ENCODE data around the gene TATDN2.
A peak's percentile ranks its signal among the peaks of the same experiment; 100 is the strongest.

TATDN2 gene

DNA sequence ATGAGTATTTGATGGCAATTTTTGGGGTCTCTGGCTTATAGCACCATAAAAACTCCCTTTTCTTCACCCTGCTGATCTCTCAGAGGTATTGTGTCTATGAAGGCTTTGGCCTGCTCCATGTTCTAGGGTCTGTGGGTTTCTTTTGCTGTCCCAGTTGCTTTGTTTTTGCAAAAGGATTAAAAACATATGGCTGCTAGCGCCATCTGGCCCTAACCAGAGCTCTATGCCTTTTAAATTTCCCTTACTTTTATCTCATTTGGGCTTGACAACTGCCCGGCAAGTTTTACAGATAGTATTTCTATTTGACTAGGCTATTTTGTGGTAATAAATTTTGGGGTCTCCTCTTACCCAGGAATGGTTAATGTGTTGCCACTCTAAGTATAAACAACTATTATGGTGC lies 50.9 kb downstream of the TATDN2 start:
- peaks cover 54% of the 10 kb centered on the region for H3K36me3 ChIP-seq (ENCODE audit: low read depth)

DNA sequence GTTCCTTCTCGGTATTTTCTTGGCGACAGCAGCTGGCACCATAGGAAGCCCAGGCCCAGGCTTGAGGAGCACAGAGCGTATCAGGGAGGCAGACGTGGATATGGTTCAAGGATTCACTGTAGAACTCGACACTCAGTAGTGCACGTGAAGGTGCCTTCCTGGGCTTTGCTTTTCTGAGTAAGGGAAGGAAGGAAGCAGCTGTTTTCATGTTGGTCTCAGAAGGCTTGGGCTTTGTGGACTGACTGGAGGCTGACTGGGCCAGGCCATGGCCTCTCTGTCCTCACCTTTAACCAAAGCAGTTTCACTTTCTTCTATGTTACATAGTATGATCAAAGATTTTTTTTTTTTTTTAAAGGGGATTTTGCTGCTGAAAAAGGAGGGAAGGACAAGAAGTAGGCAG lies 51.4 kb downstream of the TATDN2 start:
- DNase-seq (ENCODE audit: low spot score) (no peak), ATAC-seq (ENCODE audit: low read depth) (no peak)
- Histone ChIP-seq H3K9me3 (ENCODE audit: severe bottlenecking) (no peaks in the 10 kb centered on the region), H3K4me1 (ENCODE audit: insufficient read depth, poor library complexity, severe bottlenecking) (no peaks in the 10 kb centered on the region), H3K36me3 (ENCODE audit: low read depth) (peaks cover 59% of the 10 kb centered on the region), H3K27ac (ENCODE audit: poor library complexity, severe bottlenecking) (no peak overlapping the region), H3K27me3 (ENCODE audit: insufficient read depth, poor library complexity, severe bottlenecking) (no peaks in the 10 kb centered on the region), H3K4me3 (ENCODE audit: severe bottlenecking) (no peak overlapping the region)
- TF ChIP-seq, protein P1, sequence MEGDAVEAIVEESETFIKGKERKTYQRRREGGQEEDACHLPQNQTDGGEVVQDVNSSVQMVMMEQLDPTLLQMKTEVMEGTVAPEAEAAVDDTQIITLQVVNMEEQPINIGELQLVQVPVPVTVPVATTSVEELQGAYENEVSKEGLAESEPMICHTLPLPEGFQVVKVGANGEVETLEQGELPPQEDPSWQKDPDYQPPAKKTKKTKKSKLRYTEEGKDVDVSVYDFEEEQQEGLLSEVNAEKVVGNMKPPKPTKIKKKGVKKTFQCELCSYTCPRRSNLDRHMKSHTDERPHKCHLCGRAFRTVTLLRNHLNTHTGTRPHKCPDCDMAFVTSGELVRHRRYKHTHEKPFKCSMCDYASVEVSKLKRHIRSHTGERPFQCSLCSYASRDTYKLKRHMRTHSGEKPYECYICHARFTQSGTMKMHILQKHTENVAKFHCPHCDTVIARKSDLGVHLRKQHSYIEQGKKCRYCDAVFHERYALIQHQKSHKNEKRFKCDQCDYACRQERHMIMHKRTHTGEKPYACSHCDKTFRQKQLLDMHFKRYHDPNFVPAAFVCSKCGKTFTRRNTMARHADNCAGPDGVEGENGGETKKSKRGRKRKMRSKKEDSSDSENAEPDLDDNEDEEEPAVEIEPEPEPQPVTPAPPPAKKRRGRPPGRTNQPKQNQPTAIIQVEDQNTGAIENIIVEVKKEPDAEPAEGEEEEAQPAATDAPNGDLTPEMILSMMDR (IDR thresholded peaks at IDR 0.05; ENCODE audit: poor library complexity, severe bottlenecking): no peak

More for the DNA sequence above, 50.9 kb downstream of the TATDN2 start:
- no peak for DNase-seq (ENCODE audit: low spot score)
- ATAC-seq (ENCODE audit: low read depth): no peak
- H3K9me3 ChIP-seq (ENCODE audit: severe bottlenecking): no peaks in the 10 kb centered on the region
- no peak overlapping the region for H3K27ac ChIP-seq (ENCODE audit: poor library complexity, severe bottlenecking)
- TF ChIP-seq, protein P1 (IDR thresholded peaks at IDR 0.05; ENCODE audit: poor library complexity, severe bottlenecking): peak; percentile 13
- no peaks in the 10 kb centered on the region for H3K4me1 ChIP-seq (ENCODE audit: insufficient read depth, poor library complexity, severe bottlenecking)
- no peak overlapping the region for H3K4me3 ChIP-seq (ENCODE audit: severe bottlenecking)
- no peaks in the 10 kb centered on the region for H3K27me3 ChIP-seq (ENCODE audit: insufficient read depth, poor library complexity, severe bottlenecking)

DNA sequence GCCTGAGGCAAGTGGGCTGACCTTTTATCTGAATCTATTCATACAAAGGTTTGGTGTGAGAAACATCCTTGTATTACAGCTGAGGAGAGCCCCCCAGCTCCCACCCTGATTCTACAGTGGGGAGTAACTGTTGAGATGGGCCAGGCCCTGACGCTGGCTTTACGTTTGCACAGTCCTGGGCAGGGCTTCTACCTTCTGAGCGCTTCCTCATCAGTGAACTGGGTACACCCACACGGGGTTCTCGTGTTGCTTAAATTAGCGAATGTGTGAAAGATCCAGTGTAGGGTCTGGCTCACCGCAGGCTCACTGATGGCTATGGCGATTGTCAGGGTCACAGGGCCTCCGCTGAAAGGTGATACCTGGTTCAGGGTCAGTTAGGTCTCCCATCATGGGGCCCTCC lies 51.8 kb downstream of the TATDN2 start:
- TF ChIP-seq, protein P1 (IDR thresholded peaks at IDR 0.05; ENCODE audit: poor library complexity, severe bottlenecking): no peak
- Histone ChIP-seq H3K27me3 (ENCODE audit: insufficient read depth, poor library complexity, severe bottlenecking) (no peaks in the 10 kb centered on the region), H3K9me3 (ENCODE audit: severe bottlenecking) (no peaks in the 10 kb centered on the region), H3K4me3 (ENCODE audit: severe bottlenecking) (no peak overlapping the region), H3K36me3 (ENCODE audit: low read depth) (peaks cover 61% of the 10 kb centered on the region), H3K4me1 (ENCODE audit: insufficient read depth, poor library complexity, severe bottlenecking) (no peaks in the 10 kb centered on the region), H3K27ac (ENCODE audit: poor library complexity, severe bottlenecking) (no peak overlapping the region)
- DNase-seq (ENCODE audit: low spot score) (no peak), ATAC-seq (ENCODE audit: low read depth) (no peak)

DNA sequence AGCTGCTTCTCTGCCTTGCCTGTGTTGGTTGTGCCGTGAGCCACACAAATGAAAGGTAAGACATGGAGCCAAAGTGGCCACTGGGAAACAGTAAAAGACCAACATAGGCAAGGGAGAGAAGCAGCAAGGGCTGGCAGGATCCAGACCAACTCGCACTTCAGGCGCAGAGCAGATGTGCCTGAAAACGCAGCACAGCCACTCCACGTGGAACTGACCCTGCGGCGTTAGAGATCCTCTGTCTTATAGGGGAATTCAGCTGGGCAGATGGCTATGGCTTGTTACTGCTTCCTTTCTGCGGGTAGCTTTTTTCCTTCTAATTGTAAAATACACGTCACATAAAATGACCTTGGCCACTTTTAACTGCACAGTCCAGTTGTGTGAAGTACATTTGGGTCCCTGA lies 54.8 kb downstream of the TATDN2 start:
- DNase-seq (ENCODE audit: low spot score): no peak
- no peaks in the 10 kb centered on the region for H3K9me3 ChIP-seq (ENCODE audit: severe bottlenecking)
- peaks cover 74% of the 10 kb centered on the region for H3K36me3 ChIP-seq (ENCODE audit: low read depth)
- no peak overlapping the region for H3K4me3 ChIP-seq (ENCODE audit: severe bottlenecking)
- no peaks in the 10 kb centered on the region for H3K27me3 ChIP-seq (ENCODE audit: insufficient read depth, poor library complexity, severe bottlenecking)
- H3K4me1 ChIP-seq (ENCODE audit: insufficient read depth, poor library complexity, severe bottlenecking): no peaks in the 10 kb centered on the region
- ATAC-seq (ENCODE audit: low read depth): no peak
- TF ChIP-seq, protein P1 (IDR thresholded peaks at IDR 0.05; ENCODE audit: poor library complexity, severe bottlenecking): no peak
- no peak overlapping the region for H3K27ac ChIP-seq (ENCODE audit: poor library complexity, severe bottlenecking)

DNA sequence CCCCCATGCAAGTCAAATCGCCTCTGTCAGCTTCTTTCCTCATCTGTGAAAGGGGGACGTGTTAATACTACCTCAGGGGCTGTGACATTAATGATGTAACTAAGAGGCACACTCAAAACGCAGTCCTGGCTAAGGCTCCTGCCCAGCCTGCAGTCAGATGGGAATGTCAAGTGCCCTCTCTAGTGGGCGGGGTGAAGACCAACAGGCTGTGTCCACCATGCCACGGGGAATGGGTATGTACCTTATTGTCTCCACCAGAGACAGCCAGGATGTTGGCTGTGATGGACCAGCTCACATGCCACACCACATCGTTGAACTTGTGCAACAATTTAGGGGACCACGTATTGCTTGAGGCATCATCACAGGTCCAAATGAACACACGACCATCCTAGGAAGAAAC lies 55.5 kb downstream of the TATDN2 start:
- TF ChIP-seq, protein P1 (IDR thresholded peaks at IDR 0.05; ENCODE audit: poor library complexity, severe bottlenecking): no peak

More for the DNA sequence above, 55.5 kb downstream of the TATDN2 start:
- Histone ChIP-seq H3K9me3 (ENCODE audit: severe bottlenecking) (peaks cover 2% of the 10 kb centered on the region), H3K4me1 (ENCODE audit: insufficient read depth, poor library complexity, severe bottlenecking) (no peaks in the 10 kb centered on the region), H3K4me3 (ENCODE audit: severe bottlenecking) (no peak overlapping the region), H3K36me3 (ENCODE audit: low read depth) (peaks cover 80% of the 10 kb centered on the region), H3K27ac (ENCODE audit: poor library complexity, severe bottlenecking) (no peak overlapping the region), H3K27me3 (ENCODE audit: insufficient read depth, poor library complexity, severe bottlenecking) (no peaks in the 10 kb centered on the region)
- DNase-seq (ENCODE audit: low spot score): no peak
- no peak for ATAC-seq (ENCODE audit: low read depth)
